ENCODE measurements around the gene EEIG1. TPM values are rescaled to one million over a fixed set of nuclear protein-coding genes. Genes with fewer than 3 reads are reported as not detected.
"Not testable (repeated sequence)": the region's sequence is repeated elsewhere in the genome, so short reads cannot be mapped to it uniquely, and the experiment has no call there.

Gene EEIG1
- total and polyA plus RNA-seq, 2 experiments from 2014 or later, result 6.1 to 9.3 TPM

DNA sequence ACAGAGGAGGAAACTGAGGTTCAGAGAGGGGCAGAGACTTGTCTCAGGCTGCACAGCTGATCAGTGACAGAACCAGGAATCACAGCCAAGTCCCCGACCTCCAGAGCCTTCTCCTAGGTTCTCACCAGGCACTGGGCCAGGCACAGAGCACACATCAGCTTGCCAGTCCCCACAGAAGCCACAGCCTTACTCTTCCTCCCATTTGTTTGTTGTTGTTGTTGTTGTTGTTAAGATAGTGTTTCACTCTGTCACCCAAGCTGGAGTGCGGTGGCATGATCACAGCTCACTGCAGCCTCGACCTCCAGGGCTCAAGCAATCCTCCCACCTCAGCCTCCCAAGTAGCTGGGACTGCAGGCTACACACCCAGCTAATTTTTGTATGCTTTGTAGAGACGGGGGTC is 44.9 kb upstream of the EEIG1 start:
- Histone ChIP-seq H2AFZ (no peak overlapping the region), H3K9me2 (ENCODE audit: insufficient read depth) (no peaks in the 10 kb centered on the region), H3K27me3 (replicated peaks; ENCODE audit: insufficient read depth) (no peaks in the 10 kb centered on the region), H3K9me3 (ENCODE audit: low read depth) (no peaks in the 10 kb centered on the region), H3K9ac (no peak overlapping the region), H3K27ac (no peak overlapping the region), H3F3A (ENCODE audit: insufficient read depth) (0 out of 2 replicates have a peak, but pooled peaks cover 4% of the 10 kb centered on the region), H3K4me3 (no peak overlapping the region), H4K20me1 (ENCODE audit: insufficient read depth) (no peaks in the 10 kb centered on the region), H3K4me2 (ENCODE audit: unreplicated experiment) (no peak overlapping the region), H3K79me2 (ENCODE audit: insufficient read depth) (no peaks in the 10 kb centered on the region), H3K4me1 (ENCODE audit: insufficient read depth) (0 out of 2 replicates have a peak, but pooled peaks cover 3% of the 10 kb centered on the region), H3K36me3 (ENCODE audit: low read depth) (no peaks in the 10 kb centered on the region)
- 75 to 77% methylated on average over 4 of the region's 4 CpGs for WGBS, 2 experiments (ENCODE audit: low coverage in 1 of 2, low lambda C conversion rate in 2 of 2, missing lambda C conversion rate in 2 of 2)
- DNase-seq, result no peak
- in situ Hi-C loops (cut with MboI), result no loop called here
- TF ChIP-seq EZH2phosphoT487 (IDR thresholded peaks at IDR 0.05; ENCODE audit: insufficient read depth, low read depth) (no peak), EZH2 (IDR thresholded peaks at IDR 0.05; ENCODE audit: insufficient read depth, poor library complexity, severe bottlenecking) (no peak)

DNA sequence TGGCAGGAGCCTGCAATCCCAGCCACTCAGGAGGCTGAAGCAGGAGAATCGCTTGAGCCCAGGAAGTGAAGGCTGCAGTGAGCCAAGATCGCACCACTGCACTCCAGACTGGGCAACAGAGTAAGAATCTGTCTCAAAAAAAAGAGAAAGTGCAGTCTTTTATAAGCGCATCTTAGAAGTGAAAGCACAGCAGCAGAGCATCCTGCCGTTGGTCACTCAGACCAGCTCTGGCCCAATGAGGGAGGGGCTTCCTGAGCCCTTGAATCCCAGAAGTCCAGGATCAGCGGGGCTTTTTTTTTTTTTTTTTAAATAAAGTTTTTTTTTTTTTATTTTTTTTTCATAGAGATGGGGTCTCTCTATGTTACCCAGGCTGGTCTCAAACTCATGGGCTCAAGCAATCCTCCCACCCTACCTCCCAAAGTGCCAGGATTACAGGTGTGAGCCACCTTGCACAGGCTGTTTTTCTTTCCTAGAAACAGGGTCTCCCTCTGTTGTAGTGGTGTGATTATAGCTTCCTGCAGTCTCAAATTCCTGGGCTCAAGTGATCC is 44.0 kb upstream of the EEIG1 start:
- no peak overlapping the region for H3K4me3 ChIP-seq
- 0 out of 2 replicates have a peak, but pooled peaks cover 3% of the 10 kb centered on the region for H3K4me1 ChIP-seq (ENCODE audit: insufficient read depth)
- 86 to 87% methylated on average over 4 to 5 of the region's 5 CpGs for WGBS, 2 experiments (ENCODE audit: low coverage in 1 of 2, low lambda C conversion rate in 2 of 2, missing lambda C conversion rate in 2 of 2)
- H3K27ac ChIP-seq, result no peak overlapping the region
- H3K36me3 ChIP-seq (ENCODE audit: low read depth), result no peaks in the 10 kb centered on the region
- no peaks in the 10 kb centered on the region for H3K9me2 ChIP-seq (ENCODE audit: insufficient read depth)
- H3K79me2 ChIP-seq (ENCODE audit: insufficient read depth), result no peaks in the 10 kb centered on the region
- no peak for DNase-seq
- TF ChIP-seq EZH2phosphoT487 (IDR thresholded peaks at IDR 0.05; ENCODE audit: insufficient read depth, low read depth), result no peak
- TF ChIP-seq EZH2 (IDR thresholded peaks at IDR 0.05; ENCODE audit: insufficient read depth, poor library complexity, severe bottlenecking), result no peak
- H2AFZ ChIP-seq, result no peak overlapping the region
- 0 out of 2 replicates have a peak, but pooled peaks cover 4% of the 10 kb centered on the region for H3F3A ChIP-seq (ENCODE audit: insufficient read depth)
- H3K27me3 ChIP-seq (replicated peaks; ENCODE audit: insufficient read depth), result no peaks in the 10 kb centered on the region
- in situ Hi-C loops (cut with MboI), result no loop called here
- no peaks in the 10 kb centered on the region for H3K9me3 ChIP-seq (ENCODE audit: low read depth)
- H3K4me2 ChIP-seq (ENCODE audit: unreplicated experiment), result no peak overlapping the region
- H4K20me1 ChIP-seq (ENCODE audit: insufficient read depth), result no peaks in the 10 kb centered on the region
- H3K9ac ChIP-seq, result no peak overlapping the region

DNA sequence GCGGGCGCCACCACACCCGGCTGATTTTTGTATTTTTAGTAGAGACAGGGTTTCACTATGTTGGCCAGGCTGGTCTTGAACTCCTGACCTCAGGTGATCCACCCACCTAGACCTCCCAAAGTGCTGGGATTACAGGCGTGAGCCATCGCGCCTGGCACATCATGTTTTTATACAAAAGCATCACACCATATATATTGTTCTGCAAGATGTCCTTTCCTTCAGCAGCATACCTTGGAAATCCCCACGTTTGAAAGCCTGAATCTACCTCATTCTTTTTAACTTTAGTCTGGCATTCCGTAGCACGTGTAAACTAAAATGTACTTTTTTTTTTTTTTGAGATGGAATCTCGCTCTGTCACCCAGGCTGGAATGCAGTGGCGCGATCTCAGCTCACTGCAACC is 42.9 kb upstream of the EEIG1 start:
- H2AFZ ChIP-seq; DNase-seq; H3K4me2 ChIP-seq (ENCODE audit: unreplicated experiment); H3F3A ChIP-seq (ENCODE audit: insufficient read depth); H3K36me3 ChIP-seq (ENCODE audit: low read depth); H3K27ac ChIP-seq; H3K4me3 ChIP-seq; in situ Hi-C loops (cut with MboI); H3K79me2 ChIP-seq (ENCODE audit: insufficient read depth); H3K9ac ChIP-seq; H4K20me1 ChIP-seq (ENCODE audit: insufficient read depth); H3K9me3 ChIP-seq (ENCODE audit: low read depth); H3K9me2 ChIP-seq (ENCODE audit: insufficient read depth); H3K4me1 ChIP-seq (ENCODE audit: insufficient read depth); H3K27me3 ChIP-seq (replicated peaks; ENCODE audit: insufficient read depth): not testable (repeated sequence)
- WGBS, 2 experiments (ENCODE audit: low coverage in 1 of 2, low lambda C conversion rate in 2 of 2, missing lambda C conversion rate in 2 of 2), result 93% methylated on average over 12 of the region's 12 CpGs

DNA sequence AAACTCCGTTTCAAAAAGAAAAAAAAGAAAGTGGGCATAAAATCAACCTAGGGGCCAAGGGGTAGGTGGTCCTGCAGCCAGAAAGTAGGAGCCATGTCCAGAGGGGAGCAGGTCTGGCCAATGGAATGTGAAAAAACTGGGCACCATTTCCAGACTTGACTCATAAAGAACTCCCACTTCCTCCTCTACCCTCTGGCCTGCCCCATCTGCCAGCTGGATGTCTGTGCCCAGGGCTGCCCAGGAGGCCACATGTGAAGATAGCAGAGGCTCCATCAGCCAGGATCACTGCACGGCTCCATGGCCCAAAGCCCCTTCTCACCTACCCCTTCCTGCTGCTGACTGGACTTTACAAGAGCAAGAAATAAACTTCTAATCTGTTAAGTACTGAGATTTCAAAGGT is 42.1 kb upstream of the EEIG1 start:
- no peak overlapping the region for H3K4me2 ChIP-seq (ENCODE audit: unreplicated experiment)
- 42 to 53% methylated on average over 2 of the region's 2 CpGs for WGBS, 2 experiments (ENCODE audit: low coverage in 1 of 2, low lambda C conversion rate in 2 of 2, missing lambda C conversion rate in 2 of 2)

DNA sequence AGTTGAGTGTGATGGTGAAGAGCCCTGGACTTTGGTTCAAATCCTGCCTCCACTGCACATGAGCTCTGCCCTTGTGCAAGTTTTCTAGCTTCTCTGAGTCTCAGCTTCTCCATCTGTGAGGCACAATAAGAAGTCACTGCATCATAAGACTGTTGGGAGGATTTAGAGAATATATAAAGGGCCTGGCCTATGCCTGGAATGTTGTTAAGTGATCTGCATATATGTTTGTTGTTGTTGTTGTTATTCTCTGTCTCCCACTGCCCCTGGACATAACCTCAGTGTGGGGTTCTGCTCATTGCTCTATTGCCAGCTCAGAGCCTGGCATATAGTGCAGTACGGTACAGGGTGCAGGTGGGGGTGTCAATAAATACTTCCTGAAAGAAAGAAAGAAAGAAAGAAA is 40.3 kb upstream of the EEIG1 start:
- H3F3A ChIP-seq (ENCODE audit: insufficient read depth), result no peaks in the 10 kb centered on the region
- H3K9ac ChIP-seq, result no peak overlapping the region
- no peak overlapping the region for H3K27ac ChIP-seq
- no peak overlapping the region for H3K4me2 ChIP-seq (ENCODE audit: unreplicated experiment)
- 94 to 100% methylated on average over 1 of the region's 1 CpG for WGBS, 2 experiments (ENCODE audit: low coverage in 1 of 2, low lambda C conversion rate in 2 of 2, missing lambda C conversion rate in 2 of 2)
- no peak for DNase-seq
- H3K4me3 ChIP-seq, result no peak overlapping the region
- H3K79me2 ChIP-seq (ENCODE audit: insufficient read depth), result no peaks in the 10 kb centered on the region
- no peaks in the 10 kb centered on the region for H3K9me2 ChIP-seq (ENCODE audit: insufficient read depth)
- H3K9me3 ChIP-seq (ENCODE audit: low read depth), result no peaks in the 10 kb centered on the region
- H3K27me3 ChIP-seq (replicated peaks; ENCODE audit: insufficient read depth), result no peaks in the 10 kb centered on the region
- no peak overlapping the region for H2AFZ ChIP-seq
- no peak for TF ChIP-seq EZH2phosphoT487 (IDR thresholded peaks at IDR 0.05; ENCODE audit: insufficient read depth, low read depth)
- no peak for TF ChIP-seq EZH2 (IDR thresholded peaks at IDR 0.05; ENCODE audit: insufficient read depth, poor library complexity, severe bottlenecking)
- in situ Hi-C loops (cut with MboI), result no loop called here
- no peaks in the 10 kb centered on the region for H3K36me3 ChIP-seq (ENCODE audit: low read depth)
- 0 out of 2 replicates have a peak, but pooled peaks cover 3% of the 10 kb centered on the region for H3K4me1 ChIP-seq (ENCODE audit: insufficient read depth)
- H4K20me1 ChIP-seq (ENCODE audit: insufficient read depth), result no peaks in the 10 kb centered on the region

More for the DNA sequence above, 42.1 kb upstream of the EEIG1 start:
- H3K27ac ChIP-seq, result no peak overlapping the region
- in situ Hi-C loops (cut with MboI), result no loop called here
- DNase-seq, result peak; percentile 53
- H3K9me3 ChIP-seq (ENCODE audit: low read depth), result no peaks in the 10 kb centered on the region
- H2AFZ ChIP-seq, result no peak overlapping the region
- TF ChIP-seq EZH2 (IDR thresholded peaks at IDR 0.05; ENCODE audit: insufficient read depth, poor library complexity, severe bottlenecking) (no peak), EZH2phosphoT487 (IDR thresholded peaks at IDR 0.05; ENCODE audit: insufficient read depth, low read depth) (no peak)
- no peaks in the 10 kb centered on the region for H3K27me3 ChIP-seq (replicated peaks; ENCODE audit: insufficient read depth)
- H3K9me2 ChIP-seq (ENCODE audit: insufficient read depth), result no peaks in the 10 kb centered on the region
- H3K9ac ChIP-seq, result no peak overlapping the region
- no peaks in the 10 kb centered on the region for H4K20me1 ChIP-seq (ENCODE audit: insufficient read depth)
- H3K4me3 ChIP-seq, result no peak overlapping the region
- no peaks in the 10 kb centered on the region for H3K36me3 ChIP-seq (ENCODE audit: low read depth)
- 0 out of 2 replicates have a peak, but pooled peaks cover 3% of the 10 kb centered on the region for H3K4me1 ChIP-seq (ENCODE audit: insufficient read depth)
- no peaks in the 10 kb centered on the region for H3K79me2 ChIP-seq (ENCODE audit: insufficient read depth)
- H3F3A ChIP-seq (ENCODE audit: insufficient read depth), result 0 out of 2 replicates have a peak, but pooled peaks cover 4% of the 10 kb centered on the region

Measured in GM23248 (cell line).